ENCODE results near the gene AP4E1.

GRCh38 chr15:50904211-50904610 lies 4.3 kb upstream of the AP4E1 start:
- no peak for TF ChIP-seq POLR2A (IDR thresholded peaks at IDR 0.05)
- no peak for TF ChIP-seq CTCF (IDR thresholded peaks at IDR 0.05)
- TF ChIP-seq EP300 (IDR thresholded peaks at IDR 0.05): no peak

All from tibial nerve (tissue), 4 donors.